ENCODE results near the gene BUD31.

GRCh38 chr7:99446096-99446495 is 37.3 kb downstream of the BUD31 start:
- TF ChIP-seq POLR2A (IDR thresholded peaks at IDR 0.05; ENCODE audit: low read depth, low read length) (no peak), E2F4 (IDR thresholded peaks at IDR 0.05; ENCODE audit: low read depth, low read length) (no peak), CTCF (IDR thresholded peaks at IDR 0.05 in 2 of 3, conservative IDR thresholded peaks at IDR 0.05 in 1 of 3; ENCODE audit: control insufficient read depth in 2 of 3, extremely low read depth in 1 of 3, insufficient read depth in 1 of 3, low read depth in 3 of 3, low read length in 3 of 3) (no peak), EZH2 (IDR thresholded peaks at IDR 0.05; ENCODE audit: borderline replicate concordance, control insufficient read depth, low read depth, low read length) (no peak), EP300 (IDR thresholded peaks at IDR 0.05; ENCODE audit: borderline replicate concordance in 1 of 2, control insufficient read depth in 1 of 2, low read depth in 2 of 2, low read length in 2 of 2) (no peak), TAF1 (IDR thresholded peaks at IDR 0.05; ENCODE audit: borderline replicate concordance, low read depth, low read length) (no peak), E4F1 (IDR thresholded peaks at IDR 0.05; ENCODE audit: borderline replicate concordance, partially characterized antibody) (no peak), RCOR1 (conservative IDR thresholded peaks at IDR 0.05; ENCODE audit: low read depth, low read length) (no peak), TCF7 (IDR thresholded peaks at IDR 0.05; ENCODE audit: borderline replicate concordance) (no peak), HDGF (IDR thresholded peaks at IDR 0.05) (no peak), CHD2 (IDR thresholded peaks at IDR 0.05; ENCODE audit: borderline replicate concordance, low read depth, low read length) (no peak), POLR2AphosphoS5 (IDR thresholded peaks at IDR 0.05; ENCODE audit: low read length) (no peak)
